Right atrium auricular region (tissue), 2 donors: ENCODE measurements around the gene PDE4B. TPM values are rescaled to one million over a fixed set of nuclear protein-coding genes. Genes with fewer than 3 reads are reported as not detected.

Experiments used
- DNase-seq: peaks from one replicate; pipeline ENCODE4 v3.0.0-alpha.2; 2019; ENCODE audit warnings: low spot score
- H3K27ac ChIP-seq, 2 donors: fragments of 200-600 bp; sonication (generic); 1 replicate in 1 of 2; 2 replicates in 1 of 2; pipeline ENCODE4 v1.5.1; 2016 to 2019
- H3K27me3 ChIP-seq, 2 donors: fragments of 200-600 bp; sonication (generic); one replicate each; pipeline versions ENCODE4 v1.5.1 to v1.6.0; 2017 to 2019
- H3K36me3 ChIP-seq: fragments of 200-600 bp; sonication (generic); one replicate; pipeline ENCODE4 v1.5.1; 2016
- H3K4me1 ChIP-seq, 2 donors: fragments of 200-600 bp; sonication (generic); one replicate each; pipeline versions ENCODE4 v1.5.1 to v1.6.0; 2017 to 2019
- H3K4me3 ChIP-seq, 2 donors: fragments of 200-600 bp; sonication (generic); 1 replicate in 1 of 2; 2 replicates in 1 of 2; pipeline ENCODE4 v1.5.1; 2017 to 2019; ENCODE audit warnings: mild to moderate bottlenecking in 1 of 2, moderate library complexity in 1 of 2
- H3K9me3 ChIP-seq, 2 donors: fragments of 200-600 bp; sonication (generic); one replicate each; pipeline ENCODE4 v1.5.1; 2019
- total RNA-seq, 2 donors: library from RNA; depleted of rRNA; stranded (reverse); fragments of >200 nt; gene quantifications; one replicate each; pipeline ENCODE4 v1.1.0, GENCODE V29; 2016
- TF ChIP-seq, protein P1 (sequence below), 2 donors: fragments of 200-600 bp; sonication (generic); IDR thresholded peaks; one replicate each; pipeline ENCODE4 v1.5.1; 2019; ENCODE audit warnings: antibody characterized with exemption in 2 of 2

The PDE4B gene
- total RNA-seq, 2 donors from 2014 or later = 16.0 to 27.7 TPM

DNA sequence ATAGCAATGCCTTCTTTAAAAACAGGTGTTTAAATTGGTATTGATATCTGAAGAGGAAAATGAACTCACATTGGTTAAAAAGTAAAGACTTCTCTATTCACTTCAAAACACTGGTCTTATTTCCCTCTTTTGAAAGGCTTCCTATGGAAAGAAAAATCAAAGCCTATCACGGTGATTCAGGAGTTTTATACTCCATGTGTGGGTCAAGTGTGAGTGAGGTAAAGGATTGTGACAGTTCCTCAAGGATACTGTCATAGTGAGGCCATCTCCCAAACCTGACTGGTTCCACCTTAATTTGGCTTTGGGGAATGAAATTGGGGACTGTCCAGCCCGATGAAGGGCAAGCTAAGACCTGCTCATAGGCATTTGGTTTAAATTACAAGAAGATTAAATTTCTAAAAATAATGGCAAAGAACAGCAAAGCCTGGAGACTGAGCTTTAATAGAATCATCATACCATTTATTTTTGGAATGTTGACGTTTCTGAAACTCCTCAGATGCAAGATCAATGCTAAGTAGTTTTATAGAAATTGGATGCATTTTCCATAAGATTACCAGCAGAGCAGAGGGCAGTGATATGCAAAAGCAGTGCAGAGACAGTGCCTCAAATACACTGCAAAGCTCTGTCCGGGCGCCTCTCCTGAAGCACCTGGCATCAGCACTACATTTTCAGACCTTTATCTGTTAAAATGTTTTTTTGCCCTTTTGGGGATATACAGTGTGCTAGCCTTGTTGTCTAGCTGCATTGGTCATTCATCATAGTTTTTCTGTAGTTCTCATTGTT is 439.2 kb downstream of the PDE4B start:
- TF ChIP-seq, protein P1, sequence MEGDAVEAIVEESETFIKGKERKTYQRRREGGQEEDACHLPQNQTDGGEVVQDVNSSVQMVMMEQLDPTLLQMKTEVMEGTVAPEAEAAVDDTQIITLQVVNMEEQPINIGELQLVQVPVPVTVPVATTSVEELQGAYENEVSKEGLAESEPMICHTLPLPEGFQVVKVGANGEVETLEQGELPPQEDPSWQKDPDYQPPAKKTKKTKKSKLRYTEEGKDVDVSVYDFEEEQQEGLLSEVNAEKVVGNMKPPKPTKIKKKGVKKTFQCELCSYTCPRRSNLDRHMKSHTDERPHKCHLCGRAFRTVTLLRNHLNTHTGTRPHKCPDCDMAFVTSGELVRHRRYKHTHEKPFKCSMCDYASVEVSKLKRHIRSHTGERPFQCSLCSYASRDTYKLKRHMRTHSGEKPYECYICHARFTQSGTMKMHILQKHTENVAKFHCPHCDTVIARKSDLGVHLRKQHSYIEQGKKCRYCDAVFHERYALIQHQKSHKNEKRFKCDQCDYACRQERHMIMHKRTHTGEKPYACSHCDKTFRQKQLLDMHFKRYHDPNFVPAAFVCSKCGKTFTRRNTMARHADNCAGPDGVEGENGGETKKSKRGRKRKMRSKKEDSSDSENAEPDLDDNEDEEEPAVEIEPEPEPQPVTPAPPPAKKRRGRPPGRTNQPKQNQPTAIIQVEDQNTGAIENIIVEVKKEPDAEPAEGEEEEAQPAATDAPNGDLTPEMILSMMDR (IDR thresholded peaks at IDR 0.05) = no peak
- no peaks in the 10 kb centered on the region for H3K36me3 ChIP-seq
- no peaks in the 10 kb centered on the region for H3K27me3 ChIP-seq
- H3K9me3 ChIP-seq = no peaks in the 10 kb centered on the region
- no peak for DNase-seq
- H3K4me3 ChIP-seq = no peak overlapping the region
- no peak overlapping the region for H3K27ac ChIP-seq
- H3K4me1 ChIP-seq = no peaks in the 10 kb centered on the region

DNA sequence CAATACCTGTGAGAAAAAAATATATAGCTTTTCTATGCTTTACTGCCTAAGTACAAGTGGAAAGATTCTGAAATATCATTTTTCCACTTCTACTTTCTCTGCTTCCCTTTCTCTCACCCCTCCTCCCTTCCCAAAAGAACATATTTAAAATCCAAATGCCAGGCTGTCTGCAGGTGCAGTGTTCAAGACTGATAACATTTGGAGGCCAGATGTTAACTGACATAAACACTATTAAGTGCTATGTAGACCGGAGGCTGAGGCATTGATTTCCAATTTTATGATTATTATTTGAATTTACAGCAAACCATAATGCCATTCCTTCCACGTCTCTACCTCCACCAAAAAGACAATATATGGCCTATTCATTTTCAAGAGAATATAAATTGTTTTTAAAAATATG is 444.3 kb downstream of the PDE4B start:
- Histone ChIP-seq H3K27me3 (no peaks in the 10 kb centered on the region), H3K4me3 (no peak overlapping the region), H3K9me3 (no peaks in the 10 kb centered on the region), H3K27ac (no peak overlapping the region), H3K36me3 (no peaks in the 10 kb centered on the region), H3K4me1 (no peaks in the 10 kb centered on the region)
- TF ChIP-seq, protein P1 (IDR thresholded peaks at IDR 0.05) = no peak
- no peak for DNase-seq

DNA sequence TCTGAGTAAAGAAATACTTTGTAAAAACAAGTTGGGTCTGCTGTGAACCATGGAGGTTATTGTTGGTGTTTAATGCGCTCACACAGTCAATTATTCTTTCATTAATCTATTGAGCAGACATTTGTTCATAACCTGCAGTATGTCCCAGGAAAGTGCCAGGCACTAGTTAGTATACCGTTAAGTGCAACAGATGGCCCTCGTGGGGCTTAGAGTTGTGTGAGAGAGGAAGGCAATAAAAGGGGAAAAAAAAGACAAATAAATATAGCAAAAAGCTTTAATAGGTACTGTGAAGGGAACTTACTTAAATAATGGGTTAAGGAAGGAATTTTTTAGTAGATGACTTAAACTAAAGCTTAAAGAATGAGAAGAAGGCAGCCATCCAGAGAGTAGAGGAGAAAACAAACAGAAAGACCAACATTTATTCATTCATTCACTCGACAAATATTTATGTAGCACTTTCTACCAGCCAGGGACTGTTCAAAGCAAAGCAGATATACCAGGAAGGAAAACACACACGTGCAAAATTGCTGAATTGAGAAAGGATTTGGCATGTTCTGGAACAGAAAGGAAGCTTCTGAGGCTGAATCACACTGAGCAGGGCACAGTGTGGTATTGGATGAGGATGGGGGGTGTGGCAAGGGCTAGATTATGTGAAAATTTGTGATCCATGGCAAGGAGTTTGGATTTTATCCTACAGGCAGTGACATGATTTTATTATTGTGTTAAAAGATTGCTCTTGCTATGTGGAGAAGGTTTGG is 445.2 kb downstream of the PDE4B start:
- H3K27ac ChIP-seq = no peak overlapping the region
- H3K27me3 ChIP-seq = no peaks in the 10 kb centered on the region
- no peaks in the 10 kb centered on the region for H3K4me1 ChIP-seq
- TF ChIP-seq, protein P1 (IDR thresholded peaks at IDR 0.05) = no peak
- H3K9me3 ChIP-seq = no peaks in the 10 kb centered on the region
- no peak overlapping the region for H3K4me3 ChIP-seq
- no peaks in the 10 kb centered on the region for H3K36me3 ChIP-seq
- no peak for DNase-seq

DNA sequence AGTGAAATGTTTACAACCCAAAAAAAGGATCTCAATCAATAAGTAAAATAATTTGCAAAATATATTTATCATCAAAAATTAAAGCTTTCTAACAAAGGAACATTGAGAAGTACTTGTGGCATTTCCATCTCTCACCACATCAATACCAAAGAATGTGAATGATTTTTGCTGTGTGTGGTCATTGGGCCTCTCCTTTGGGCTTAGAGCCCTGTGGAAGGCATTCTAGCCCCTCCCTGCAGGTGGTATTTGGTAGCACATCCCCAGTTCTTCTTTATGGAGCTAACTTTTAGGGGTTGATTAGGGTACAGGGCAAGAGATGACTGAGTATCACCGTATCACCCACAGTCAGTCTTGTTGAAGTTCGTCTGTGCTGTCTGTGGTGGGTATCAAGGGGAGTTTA is 447.1 kb downstream of the PDE4B start:
- Histone ChIP-seq H3K9me3 (no peaks in the 10 kb centered on the region), H3K36me3 (no peaks in the 10 kb centered on the region), H3K4me1 (no peaks in the 10 kb centered on the region), H3K27ac (no peak overlapping the region), H3K27me3 (no peaks in the 10 kb centered on the region), H3K4me3 (no peak overlapping the region)
- DNase-seq = no peak
- TF ChIP-seq, protein P1 (IDR thresholded peaks at IDR 0.05) = no peak

DNA sequence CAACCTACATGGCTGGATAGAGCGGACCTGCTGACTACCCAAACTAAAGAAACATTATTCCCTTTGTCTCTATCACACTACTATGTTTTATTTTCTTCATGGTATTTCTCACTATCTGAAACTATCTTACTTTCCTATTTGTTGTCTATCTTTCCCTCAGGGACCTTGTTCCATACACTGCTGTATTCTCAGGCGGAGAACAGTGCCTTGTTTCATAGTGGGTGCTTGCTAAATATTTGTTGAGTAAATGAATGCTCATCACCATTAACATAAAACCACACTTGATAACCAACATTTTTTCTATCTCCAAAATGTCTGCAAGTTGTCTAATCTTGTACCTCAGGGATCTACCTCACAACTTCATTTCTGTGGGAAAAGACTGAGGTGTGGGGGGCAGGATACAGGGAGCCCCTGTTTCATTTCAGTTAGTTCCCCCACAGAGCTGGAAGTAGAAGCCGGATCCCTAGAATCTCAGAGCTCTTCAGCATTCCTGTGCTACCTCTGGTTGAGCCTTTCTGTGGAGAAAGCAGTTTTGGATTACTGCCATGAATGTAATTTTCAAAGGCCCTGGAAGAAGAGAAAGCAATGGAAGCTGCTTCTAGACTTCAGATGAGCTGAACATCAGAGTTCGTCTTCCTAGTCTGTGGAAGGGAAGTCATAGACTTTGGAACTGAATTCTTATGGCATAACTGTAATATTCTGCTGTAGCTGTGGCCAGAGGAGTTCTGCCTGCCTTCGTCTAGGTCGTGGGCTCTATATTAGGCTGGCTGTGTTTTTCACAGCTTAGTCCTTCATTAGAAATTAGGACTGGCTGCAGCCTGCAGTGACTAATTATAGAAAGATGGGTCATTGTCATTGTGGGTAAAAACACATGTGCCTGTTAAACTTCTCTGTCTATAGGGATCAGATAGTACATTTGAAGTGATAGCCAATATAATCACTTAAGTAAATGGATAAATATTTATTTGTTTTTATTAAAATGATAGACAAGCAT is 448.1 kb downstream of the PDE4B start:
- no peak for DNase-seq
- Histone ChIP-seq H3K27ac (no peak overlapping the region), H3K4me1 (no peaks in the 10 kb centered on the region), H3K36me3 (no peaks in the 10 kb centered on the region), H3K4me3 (no peak overlapping the region), H3K9me3 (no peaks in the 10 kb centered on the region), H3K27me3 (no peaks in the 10 kb centered on the region)
- TF ChIP-seq, protein P1 (IDR thresholded peaks at IDR 0.05) = no peak
